Neural progenitor cell (in vitro differentiated cells): ENCODE measurements around the gene ZFAND3.

ENCODE experiments used
- CTCF ChIP-seq: fragments of 200-600 bp; sonication (generic); IDR thresholded peaks from 2 replicates; pipeline ENCODE4 v1.5.1; 2017; ENCODE audit warnings: antibody characterized with exemption, mild to moderate bottlenecking
- EZH2 ChIP-seq: fragments of 200-600 bp; sonication (generic); IDR thresholded peaks from 2 replicates; pipeline ENCODE4 v1.6.1; 2017; ENCODE audit warnings: antibody characterized with exemption, mild to moderate bottlenecking, moderate library complexity
- EZH2phosphoT487 ChIP-seq: fragments of 200-600 bp; sonication (generic); IDR thresholded peaks from 2 replicates; pipeline ENCODE4 v1.6.1; 2017; ENCODE audit warnings: antibody characterized with exemption

GRCh38 chr6:37875561-37876309, 56.2 kb downstream of the ZFAND3 start:
- no peak for TF ChIP-seq CTCF
- no peak for TF ChIP-seq EZH2
- TF ChIP-seq EZH2phosphoT487: no peak
